Esophagus squamous epithelium (tissue), 5 donors: Measurements from ENCODE around the gene STX17. TPM values are rescaled to one million over a fixed set of nuclear protein-coding genes. Genes with fewer than 3 reads are reported as not detected.

Experiments
- DNase-seq: peaks from one replicate; lab custom pipeline; 2025; lab: John Stamatoyannopoulos, UW
- H3K27ac ChIP-seq, 4 donors: fragments of 200-600 bp; sonication (generic); one replicate each; pipeline ENCODE4 v1.5.1; 2016 to 2019; ENCODE audit warnings: mild to moderate bottlenecking in 1 of 4
- H3K27me3 ChIP-seq, 4 donors: fragments of 200-600 bp; sonication (generic); 1 replicate in 3 of 4; 2 replicates in 1 of 4; pipeline versions ENCODE4 v1.5.1 to v1.6.0; 2017 to 2021; ENCODE audit warnings: antibody characterized with exemption in 1 of 4
- H3K36me3 ChIP-seq, 3 donors: fragments of 200-600 bp; sonication (generic); one replicate each; pipeline ENCODE4 v1.5.1; 2016 to 2019
- H3K4me1 ChIP-seq, 3 donors: fragments of 200-600 bp; sonication (generic); one replicate each; pipeline ENCODE4 v1.5.1; 2017 to 2019
- H3K4me3 ChIP-seq, 4 donors: fragments of 200-600 bp; sonication (generic); 1 replicate in 3 of 4; 2 replicates in 1 of 4; pipeline ENCODE4 v1.5.1; 2016 to 2019; ENCODE audit warnings: mild to moderate bottlenecking in 2 of 4, moderate library complexity in 1 of 4
- H3K9me3 ChIP-seq, 3 donors: fragments of 200-600 bp; sonication (generic); one replicate each; pipeline ENCODE4 v1.5.1; 2016 to 2019
- CTCF ChIP-seq, 6 experiments: fragments of 450-650 bp in 4 of 6; fragments of 200-600 bp in 2 of 6; sonication (generic) in 2 of 6; IDR thresholded peaks; one replicate each; pipeline ENCODE4 v1.5.1; 2016 to 2019; ENCODE audit warnings: antibody characterized with exemption in 6 of 6, mild to moderate bottlenecking in 4 of 6, moderate library complexity in 4 of 6
- POLR2A ChIP-seq, 4 donors: fragments of 450-650 bp; IDR thresholded peaks; one replicate each; pipeline ENCODE4 v1.6.1; 2017; ENCODE audit warnings: antibody characterized with exemption in 4 of 4, mild to moderate bottlenecking in 4 of 4, moderate library complexity in 3 of 4
- WGBS, 2 donors: methylation state at CpG; one replicate each; pipeline ENCODE4 v1.1.5; 2018; 5-methylcytosine and 5-hydroxymethylcytosine counted together
- intact Hi-C: fragments of 100-400 bp; cut with DNase I; formaldehyde crosslinking; loops from one replicate; pipeline ENCODE4 v1.15.0; 2022
- total RNA-seq, 4 donors: library from RNA; depleted of rRNA; stranded (reverse); fragments of >200 nt; gene quantifications; one replicate each; pipeline ENCODE4 v1.1.0, GENCODE V29; 2016
- donor health status: DM: yes; HTN: yes; CAD: no.

The STX17 gene
- total RNA-seq, 4 donors from 2014 or later: 17.5 to 35.1 (median 29.5) TPM

- Histone ChIP-seq H3K4me1 (peaks cover 0 to 5% (median 0%) of the 10 kb centered on the region in 3 donors), H3K27ac (no peak overlapping the region), H3K27me3 (no peaks in the 10 kb centered on the region), H3K4me3 (no peak overlapping the region), H3K36me3 (peaks cover 0 to 29% (median 0%) of the 10 kb centered on the region in 3 donors), H3K9me3 (no peaks in the 10 kb centered on the region)
- intact Hi-C loops: no loop called here
- TF ChIP-seq POLR2A (IDR thresholded peaks at IDR 0.05) (no peak), CTCF (IDR thresholded peaks at IDR 0.05) (no peak)
- no peak for DNase-seq
Observed at GRCh38 chr9:99948896-99949295, 42.4 kb downstream of the STX17 start.

- Histone ChIP-seq H3K9me3 (no peaks in the 10 kb centered on the region), H3K27me3 (no peaks in the 10 kb centered on the region), H3K4me3 (no peak overlapping the region), H3K4me1 (no peaks in the 10 kb centered on the region), H3K36me3 (peaks cover 0 to 32% (median 0%) of the 10 kb centered on the region in 3 donors), H3K27ac (no peak overlapping the region)
- TF ChIP-seq POLR2A (IDR thresholded peaks at IDR 0.05) (no peak), CTCF (IDR thresholded peaks at IDR 0.05) (no peak)
- 67 to 78% methylated on average over 3 of the region's 3 CpGs for WGBS, 2 donors
- intact Hi-C loops: no loop called here
- DNase-seq: no peak
Observed at GRCh38 chr9:99953861-99954507, 47.5 kb downstream of the STX17 start.

GRCh38 chr9:99954819-99955218, 48.4 kb downstream of the STX17 start:
- Histone ChIP-seq H3K4me1 (no peaks in the 10 kb centered on the region), H3K27me3 (no peaks in the 10 kb centered on the region), H3K9me3 (no peaks in the 10 kb centered on the region), H3K4me3 (no peak overlapping the region), H3K36me3 (peaks cover 0 to 40% (median 0%) of the 10 kb centered on the region in 3 donors), H3K27ac (no peak overlapping the region)
- WGBS, 2 donors: 68 to 75% methylated on average over 1 of the region's 1 CpG
- DNase-seq: no peak
- TF ChIP-seq CTCF (IDR thresholded peaks at IDR 0.05): no peak
- no peak for TF ChIP-seq POLR2A (IDR thresholded peaks at IDR 0.05)
- intact Hi-C loops: no loop called here

GRCh38 chr9:99955606-99956005, 49.2 kb downstream of the STX17 start:
- no peaks in the 10 kb centered on the region for H3K9me3 ChIP-seq
- peaks cover 0 to 48% (median 0%) of the 10 kb centered on the region in 3 donors for H3K36me3 ChIP-seq
- TF ChIP-seq CTCF (IDR thresholded peaks at IDR 0.05): no peak
- no peak for TF ChIP-seq POLR2A (IDR thresholded peaks at IDR 0.05)
- no peaks in the 10 kb centered on the region for H3K4me1 ChIP-seq
- 82 to 88% methylated on average over 4 of the region's 4 CpGs for WGBS, 2 donors
- intact Hi-C loops: no loop called here
- no peak overlapping the region for H3K27ac ChIP-seq
- no peak overlapping the region for H3K4me3 ChIP-seq
- no peak for DNase-seq
- no peaks in the 10 kb centered on the region for H3K27me3 ChIP-seq

- H3K36me3 ChIP-seq: peaks cover 0 to 73% (median 4%) of the 10 kb centered on the region in 3 donors
- DNase-seq: no peak
- no peak for TF ChIP-seq POLR2A (IDR thresholded peaks at IDR 0.05)
- TF ChIP-seq CTCF (IDR thresholded peaks at IDR 0.05): no peak
- intact Hi-C loops: no loop called here
- 93 to 94% methylated on average over 1 of the region's 1 CpG for WGBS, 2 donors
- no peak overlapping the region for H3K4me3 ChIP-seq
- H3K27me3 ChIP-seq: no peaks in the 10 kb centered on the region
- H3K27ac ChIP-seq: no peak overlapping the region
- no peaks in the 10 kb centered on the region for H3K4me1 ChIP-seq
- no peaks in the 10 kb centered on the region for H3K9me3 ChIP-seq
Observed at GRCh38 chr9:99962680-99963261, 56.3 kb downstream of the STX17 start.
